OCI-LY1 (cell line): ENCODE data around the gene CRKL.

Experiments
- H2AFZ ChIP-seq: fragments of 200-600 bp; sonication (generic), shearing (Covaris generic); 2 replicates; pipeline ENCODE4 v1.6.0; 2014; ENCODE audit warnings: antibody characterized with exemption, mild to moderate bottlenecking, low read length
- H3F3A ChIP-seq: fragments of 200-600 bp; sonication (generic), shearing (Covaris generic); 2 replicates; pipeline ENCODE4 v1.6.0; 2014; ENCODE audit warnings: mild to moderate bottlenecking, antibody characterized with exemption, low read length, moderate library complexity; ENCODE audit not compliant: insufficient read depth
- H3K27ac ChIP-seq: fragments of 200-600 bp; sonication (generic); 2 replicates; pipeline ENCODE4 v1.5.1; 2014; ENCODE audit warnings: low read length, mixed run types, mild to moderate bottlenecking, low read depth; ENCODE audit not compliant: poor library complexity, severe bottlenecking
- H3K27me3 ChIP-seq: fragments of 200-600 bp; sonication (generic); 2 replicates; pipeline ENCODE4 v1.6.0; 2014; ENCODE audit warnings: antibody characterized with exemption, mild to moderate bottlenecking, low read length, moderate library complexity; ENCODE audit not compliant: insufficient read depth
- H3K36me3 ChIP-seq: fragments of 200-600 bp; sonication (generic); 2 replicates; pipeline ENCODE4 v1.6.1; 2014; ENCODE audit warnings: mild to moderate bottlenecking, antibody characterized with exemption, low read length, moderate library complexity, mixed read lengths; ENCODE audit not compliant: insufficient read depth
- H3K4me1 ChIP-seq: fragments of 200-600 bp; sonication (generic); 2 replicates; pipeline ENCODE4 v1.5.1; 2014; ENCODE audit warnings: mild to moderate bottlenecking, low read length, moderate library complexity; ENCODE audit not compliant: insufficient read depth, severe bottlenecking
- H3K4me2 ChIP-seq: fragments of 200-600 bp; sonication (generic), shearing (Covaris generic); 2 replicates; pipeline ENCODE4 v1.6.1; 2014; ENCODE audit warnings: low read length
- H3K4me3 ChIP-seq: fragments of 200-600 bp; sonication (generic); 2 replicates; pipeline ENCODE4 v1.5.1; 2014; ENCODE audit warnings: low read length, low read depth, mild to moderate bottlenecking, mixed read lengths; ENCODE audit not compliant: poor library complexity, severe bottlenecking
- H3K79me2 ChIP-seq: fragments of 200-600 bp; shearing (Covaris generic); 2 replicates; pipeline ENCODE4 v1.6.1; 2016; ENCODE audit warnings: mixed run types, low read length, mixed read lengths; ENCODE audit not compliant: insufficient read depth
- H3K9ac ChIP-seq: fragments of 200-600 bp; sonication (generic), shearing (Covaris generic); 2 replicates; pipeline ENCODE4 v1.6.1; 2014; ENCODE audit warnings: mild to moderate bottlenecking, low read length, mixed read lengths
- H3K9me2 ChIP-seq: fragments of 200-600 bp; sonication (generic), shearing (Covaris generic); 2 replicates; pipeline ENCODE4 v1.6.1; 2014; ENCODE audit warnings: low read depth, mild to moderate bottlenecking, low read length, mixed read lengths
- H3K9me3 ChIP-seq: fragments of 200-600 bp; shearing (Covaris generic); 2 replicates; pipeline ENCODE4 v1.6.1; 2014; ENCODE audit warnings: low read length, mixed read lengths
- H4K20me1 ChIP-seq: fragments of 200-600 bp; sonication (generic), shearing (Covaris generic); 2 replicates; pipeline ENCODE4 v1.6.0; 2016; ENCODE audit warnings: mild to moderate bottlenecking, low read length; ENCODE audit not compliant: insufficient read depth
- CTCF ChIP-seq: fragments of 200-600 bp; sonication (generic), shearing (Covaris generic); IDR thresholded peaks from 2 replicates; pipeline ENCODE4 v1.5.1; 2017; ENCODE audit warnings: mild to moderate bottlenecking, antibody characterized with exemption, low read length, moderate library complexity, mixed read lengths
- EZH2 ChIP-seq: fragments of 200-600 bp; sonication (generic), shearing (Covaris generic); IDR thresholded peaks from 2 replicates; pipeline ENCODE4 v1.8.0; 2017; ENCODE audit warnings: borderline replicate concordance, mixed run types, mild to moderate bottlenecking, antibody characterized with exemption, low read length, moderate library complexity, mixed read lengths

The CRKL gene

GRCh38 chr22:20943104-20943933 lies 26.1 kb downstream of the CRKL start:
- H3K9me3 ChIP-seq = no peaks in the 10 kb centered on the region
- no peak overlapping the region for H3K27ac ChIP-seq
- H3K9ac ChIP-seq = no peak overlapping the region
- no peak overlapping the region for H2AFZ ChIP-seq
- no peak overlapping the region for H3K4me2 ChIP-seq
- H3K36me3 ChIP-seq = peaks cover 57% of the 10 kb centered on the region; the same call in 1 of the 2 replicates
- peaks cover 94% of the 10 kb centered on the region for H3K79me2 ChIP-seq
- H3K27me3 ChIP-seq = no peaks in the 10 kb centered on the region
- no peak overlapping the region for H3K4me3 ChIP-seq
- H4K20me1 ChIP-seq = peaks cover 6% of the 10 kb centered on the region; the same call in 1 of the 2 replicates
- H3F3A ChIP-seq = no peaks in the 10 kb centered on the region
- peaks cover 13% of the 10 kb centered on the region for H3K4me1 ChIP-seq
- TF ChIP-seq CTCF (no peak), EZH2 (no peak)
- H3K9me2 ChIP-seq = no peaks in the 10 kb centered on the region

- Histone ChIP-seq H3K9me2 (no peaks in the 10 kb centered on the region), H3F3A (no peaks in the 10 kb centered on the region), H3K9me3 (no peaks in the 10 kb centered on the region), H3K36me3 (peaks cover 57% of the 10 kb centered on the region; the same call in 1 of the 2 replicates), H3K79me2 (peaks cover 89% of the 10 kb centered on the region), H3K4me1 (peaks cover 13% of the 10 kb centered on the region), H3K4me2 (no peak overlapping the region), H3K27ac (no peak overlapping the region), H3K27me3 (no peaks in the 10 kb centered on the region), H3K9ac (no peak overlapping the region), H3K4me3 (no peak overlapping the region), H2AFZ (no peak overlapping the region), H4K20me1 (peaks cover 6% of the 10 kb centered on the region; the same call in 1 of the 2 replicates)
- TF ChIP-seq EZH2 (no peak), CTCF (no peak)
Observed at GRCh38 chr22:20944042-20944441, 26.8 kb downstream of the CRKL start.

- TF ChIP-seq EZH2 (no peak), CTCF (no peak)
- Histone ChIP-seq H3K4me2 (no peak overlapping the region), H3K9me3 (no peaks in the 10 kb centered on the region), H3K79me2 (peaks cover 75% of the 10 kb centered on the region), H3K9me2 (no peaks in the 10 kb centered on the region), H3K4me1 (peaks cover 6% of the 10 kb centered on the region), H3K9ac (no peak overlapping the region), H3K27ac (peak overlapping the region; percentile 23), H3F3A (no peaks in the 10 kb centered on the region), H3K36me3 (peaks cover 65% of the 10 kb centered on the region), H3K27me3 (no peaks in the 10 kb centered on the region), H4K20me1 (0 out of 2 replicates have a peak, but pooled peaks cover 1% of the 10 kb centered on the region), H3K4me3 (no peak overlapping the region), H2AFZ (no peak overlapping the region)
Observed at GRCh38 chr22:20945578-20945934, 28.3 kb downstream of the CRKL start.
